HCT116 (cell line): ENCODE data around the gene PDZD4. TPM values are rescaled to one million over a fixed set of nuclear protein-coding genes. Genes with fewer than 3 reads are reported as not detected.

Experiments used
- ATAC-seq: fragments of 200-7000 bp; cut with Tn5 transposase; 2 replicates; pipeline ENCODE4 v1.9.1; 2020; ENCODE audit warnings: mild to moderate bottlenecking, moderate library complexity
- BruUV-seq: library from RNA; stranded (reverse); fragments of 400-500 nt; replicated peaks from 2 replicates; lab custom pipeline; 2021; lab: Mats Ljungman, UMichigan
- CTCF ChIA-PET: fragments of 300-600 bp; sonication (Branson Sonifier 250); formaldehyde crosslinking; loops from one replicate; lab custom pipeline; 2021; ENCODE audit warnings: antibody characterized with exemption; lab: Charles Lee
- POLR2A ChIA-PET: fragments of 300-600, 350-600 bp; sonication (Branson Sonifier 250); formaldehyde crosslinking; loops from one replicate; lab custom pipeline; 2021; ENCODE audit warnings: antibody characterized with exemption; lab: Charles Lee
- RAD21 ChIA-PET, 2 experiments: fragments of 300-600 bp; sonication (Branson Sonifier 250); formaldehyde crosslinking; loops; one replicate each; lab custom pipeline; 2023; ENCODE audit warnings: low total read pairs in 2 of 2; ENCODE audit not compliant: uncharacterized antibody in 2 of 2, unreplicated experiment in 2 of 2, low non-redundant PET in 1 of 2; lab: Charles Lee
- DNase-seq: peaks from one replicate; pipeline ENCODE4 v3.0.0-alpha.2; 2010; ENCODE audit warnings: low read depth, low spot score
- H2AFZ ChIP-seq: fragments of 200-600 bp; shearing (Covaris generic), sonication (generic); 2 replicates; pipeline ENCODE4 v1.6.1; 2017; ENCODE audit warnings: low read depth, mixed run types, mixed read lengths, antibody characterized with exemption, low read length; ENCODE audit not compliant: poor library complexity, severe bottlenecking
- H3K27ac ChIP-seq: 2 replicates; pipeline ENCODE4 v1.5.1; 2012; ENCODE audit warnings: low read depth, low read length
- H3K27me3 ChIP-seq: fragments of 200-600 bp; sonication (generic); 2 replicates; pipeline ENCODE4 v1.6.1; 2016; ENCODE audit warnings: mixed run types, low read length, mixed read lengths; ENCODE audit not compliant: insufficient read depth
- H3K36me3 ChIP-seq, 2 experiments: fragments of 200-500 bp in 1 of 2; fragments of 200-600 bp in 1 of 2; sonication (Bioruptor generic) in 1 of 2; sonication (generic) in 1 of 2; 2 replicates each; pipeline versions ENCODE4 v1.5.1 to v1.6.1; 2014 to 2016; ENCODE audit warnings: low read length in 2 of 2, inconsistent platforms in 1 of 2, mixed read lengths in 1 of 2, mixed run types in 1 of 2; ENCODE audit not compliant: insufficient read depth in 2 of 2, control insufficient read depth in 1 of 2
- H3K4me1 ChIP-seq, 2 experiments: fragments of 200-600 bp in 1 of 2; sonication (generic) in 1 of 2; 2 replicates each; pipeline versions ENCODE4 v1.5.1 to v1.6.1; 2012 to 2017; ENCODE audit warnings: low read length in 2 of 2, inconsistent platforms in 1 of 2, mild to moderate bottlenecking in 1 of 2, mixed read lengths in 1 of 2, mixed run types in 1 of 2, moderate library complexity in 1 of 2; ENCODE audit not compliant: insufficient read depth in 2 of 2, control insufficient read depth in 1 of 2
- H3K4me2 ChIP-seq: fragments of 200-600 bp; sonication (generic); 2 replicates; pipeline ENCODE4 v1.6.1; 2017; ENCODE audit warnings: mixed run types, low read length, mixed read lengths
- H3K4me3 ChIP-seq, 2 experiments: fragments of 200-600 bp in 1 of 2; sonication (generic) in 1 of 2; replicated peaks in 1 of 2; 2 replicates each; pipeline ENCODE4 v1.5.1; 2011 to 2016; ENCODE audit warnings: low read length in 2 of 2, control low read depth in 1 of 2, low read depth in 1 of 2, mild to moderate bottlenecking in 1 of 2, mixed read lengths in 1 of 2, mixed run types in 1 of 2
- H3K79me2 ChIP-seq: fragments of 200-600 bp; sonication (generic); 2 replicates; pipeline ENCODE4 v1.6.1; 2017; ENCODE audit warnings: mild to moderate bottlenecking, mixed run types, low read length, moderate library complexity, mixed read lengths; ENCODE audit not compliant: insufficient read depth
- H3K9ac ChIP-seq: fragments of 200-600 bp; sonication (generic); 2 replicates; pipeline ENCODE4 v1.6.1; 2016; ENCODE audit warnings: low read length, mixed read lengths
- H3K9me2 ChIP-seq: fragments of 200-600 bp; sonication (generic), shearing (Covaris generic); 2 replicates; pipeline ENCODE4 v1.6.1; 2017; ENCODE audit warnings: mixed run types, mild to moderate bottlenecking, moderate library complexity; ENCODE audit not compliant: insufficient read depth
- H3K9me3 ChIP-seq, 2 experiments: fragments of 200-500 bp in 1 of 2; fragments of 200-600 bp in 1 of 2; sonication (Bioruptor generic) in 1 of 2; sonication (generic) in 1 of 2; 2 replicates each; pipeline ENCODE4 v1.6.1; 2014 to 2017; ENCODE audit warnings: low read length in 2 of 2, mixed read lengths in 2 of 2, inconsistent platforms in 1 of 2, low read depth in 1 of 2, mild to moderate bottlenecking in 1 of 2, mixed run types in 1 of 2, moderate library complexity in 1 of 2; ENCODE audit not compliant: control insufficient read depth in 1 of 2, insufficient read depth in 1 of 2
- H4K20me1 ChIP-seq: fragments of 200-600 bp; sonication (generic), shearing (Covaris generic); 2 replicates; pipeline ENCODE4 v1.6.1; 2017; ENCODE audit warnings: mixed run types, mild to moderate bottlenecking, moderate library complexity; ENCODE audit not compliant: insufficient read depth
- ATF3 ChIP-seq: IDR thresholded peaks from 2 replicates; pipeline ENCODE4 v1.6.1; 2012
- CBX3 ChIP-seq: IDR thresholded peaks from 2 replicates; pipeline ENCODE4 v1.6.1; 2012; ENCODE audit warnings: low read depth
- CEBPB ChIP-seq: IDR thresholded peaks from 2 replicates; pipeline ENCODE4 v1.6.1; 2012; ENCODE audit warnings: low read depth
- CTCF ChIP-seq, 3 experiments: fragments of 200-600 bp in 1 of 3; sonication (generic) in 1 of 3; IDR thresholded peaks in 2 of 3; conservative IDR thresholded peaks in 1 of 3; 2 replicates each; pipeline ENCODE4 v1.5.1; 2012 to 2017; ENCODE audit warnings: low read depth in 2 of 3, low read length in 2 of 3, antibody characterized with exemption in 1 of 3, borderline replicate concordance in 1 of 3, control low read depth in 1 of 3, mild to moderate bottlenecking in 1 of 3, mixed read lengths in 1 of 3, mixed run types in 1 of 3, moderate library complexity in 1 of 3; ENCODE audit not compliant: insufficient read depth in 1 of 3
- EZH2 ChIP-seq: fragments of 200-600 bp; sonication (generic); IDR thresholded peaks from 2 replicates; pipeline ENCODE4 v1.6.1; 2017; ENCODE audit warnings: antibody characterized with exemption, mixed run types
- JUND ChIP-seq: IDR thresholded peaks from 2 replicates; pipeline ENCODE4 v1.6.1; 2012
- MAX ChIP-seq: IDR thresholded peaks from 2 replicates; pipeline ENCODE4 v1.6.1; 2012
- POLR2AphosphoS5 ChIP-seq: IDR thresholded peaks from 2 replicates; pipeline ENCODE4 v1.6.1; 2011; ENCODE audit warnings: mild to moderate bottlenecking, low read depth, low read length, moderate library complexity
- RAD21 ChIP-seq: IDR thresholded peaks from 2 replicates; pipeline ENCODE4 v1.6.1; 2012; ENCODE audit warnings: low read depth, mild to moderate bottlenecking
- SIN3A ChIP-seq: IDR thresholded peaks from 2 replicates; pipeline ENCODE4 v1.6.1; 2012; ENCODE audit warnings: low read depth
- SP1 ChIP-seq: IDR thresholded peaks from 2 replicates; pipeline ENCODE4 v1.6.1; 2012; ENCODE audit warnings: low read depth
- YY1 ChIP-seq: IDR thresholded peaks from 2 replicates; pipeline ENCODE4 v1.6.1; 2011; ENCODE audit warnings: low read length, low read depth, moderate library complexity, mild to moderate bottlenecking; ENCODE audit not compliant: insufficient replicate concordance; ENCODE audit errors: extremely low read depth
- ZBTB33 ChIP-seq: IDR thresholded peaks from 2 replicates; pipeline ENCODE4 v1.6.1; 2011; ENCODE audit warnings: mild to moderate bottlenecking, low read length, moderate library complexity; ENCODE audit not compliant: insufficient replicate concordance; ENCODE audit errors: extremely low read depth
- intact Hi-C: fragments of 100-400 bp; cut with micrococcal nuclease; formaldehyde crosslinking; loops from 2 replicates; pipeline ENCODE4 v1.10.0; 2022
- total RNA-seq: library from RNA; stranded (reverse); gene quantifications from one replicate; pipeline ENCODE4 v1.2.1, GENCODE V29; 2021; ENCODE audit not compliant: unreplicated experiment

The PDZD4 gene
- total RNA-seq, 1 experiment from 2014 or later, result 0.30 TPM

GRCh38 chrX:153877571-153878261 is 47.4 kb upstream of the PDZD4 start:
- TF ChIP-seq RAD21, result no peak
- TF ChIP-seq MAX, result no peak
- TF ChIP-seq SP1, result no peak
- TF ChIP-seq CTCF (IDR thresholded peaks at IDR 0.05 in 2 of 3, conservative IDR thresholded peaks at IDR 0.05 in 1 of 3; ENCODE audit: borderline replicate concordance in 1 of 3, insufficient read depth in 1 of 3, low read depth in 2 of 3, low read length in 2 of 3), result no peak
- Histone ChIP-seq H3K9me3 (no peaks in the 10 kb centered on the region), H3K36me3 (no peaks in the 10 kb centered on the region), H4K20me1 (no peaks in the 10 kb centered on the region), H2AFZ (no peak overlapping the region), H3K4me2 (no peak overlapping the region), H3K79me2 (no peaks in the 10 kb centered on the region), H3K9ac (no peak overlapping the region), H3K27ac (no peak overlapping the region), H3K27me3 (no peaks in the 10 kb centered on the region), H3K4me3 (no peak overlapping the region), H3K4me1 (peaks cover 0 to 18% of the 10 kb centered on the region in 2 experiments; a peak in 2 of 4 replicates), H3K9me2 (no peaks in the 10 kb centered on the region)
- ATAC-seq, result no peak
- BruUV-seq, result no TSS peak
- CTCF ChIA-PET, result no interaction called here
- intact Hi-C loops, result no loop called here
- POLR2A ChIA-PET, result no interaction called here
- DNase-seq, result no peak
- RAD21 ChIA-PET, result no interaction called here

GRCh38 chrX:153876112-153876491 is 45.8 kb upstream of the PDZD4 start:
- BruUV-seq, result no TSS peak
- TF ChIP-seq ATF3 (no peak), CEBPB (no peak), SIN3A (no peak), SP1 (no peak), EZH2 (no peak), CBX3 (no peak), YY1 (no peak), JUND (no peak), ZBTB33 (no peak), POLR2AphosphoS5 (no peak), RAD21 (no peak)
- ChIA-PET POLR2A (no interaction called here), CTCF (no interaction called here), RAD21 (no interaction called here)
- Histone ChIP-seq H3K4me1 (peaks cover 0 to 2% of the 10 kb centered on the region in 2 experiments; a peak in 1 of 4 replicates), H3K9me3 (no peaks in the 10 kb centered on the region), H3K27me3 (no peaks in the 10 kb centered on the region), H2AFZ (no peak overlapping the region), H3K4me2 (no peak overlapping the region), H3K4me3 (no peak overlapping the region), H4K20me1 (no peaks in the 10 kb centered on the region), H3K9me2 (no peaks in the 10 kb centered on the region), H3K27ac (no peak overlapping the region), H3K36me3 (no peaks in the 10 kb centered on the region), H3K79me2 (no peaks in the 10 kb centered on the region), H3K9ac (no peak overlapping the region)
- no peak for ATAC-seq
- intact Hi-C loops, result no loop called here
- no peak for DNase-seq
